Lower lobe of right lung (tissue), 2 donors: ENCODE measurements around the gene DHX8. TPM values are rescaled to one million over a fixed set of nuclear protein-coding genes. Genes with fewer than 3 reads are reported as not detected.
"Not testable (repeated sequence)": the region's sequence is repeated elsewhere in the genome, so short reads cannot be mapped to it uniquely, and the experiment has no call there.

Experiments used
- ATAC-seq, 2 donors: fragments of 200-7000 bp; cut with Tn5 transposase; one replicate each; pipeline ENCODE4 v1.9.1; 2020 to 2022; ENCODE audit warnings: mild to moderate bottlenecking in 2 of 2, moderate library complexity in 2 of 2
- DNase-seq: peaks from one replicate; pipeline ENCODE4 v3.0.0-alpha.2; 2020
- H3K27ac ChIP-seq: fragments of 200-600 bp; one replicate; pipeline ENCODE4 v1.8.0; 2022
- H3K27me3 ChIP-seq: fragments of 200-600 bp; one replicate; pipeline ENCODE4 v1.8.0; 2022; ENCODE audit warnings: low read depth
- H3K36me3 ChIP-seq: fragments of 200-600 bp; one replicate; pipeline ENCODE4 v1.8.0; 2022; ENCODE audit warnings: mild to moderate bottlenecking
- H3K4me1 ChIP-seq: fragments of 200-600 bp; one replicate; pipeline ENCODE4 v1.8.0; 2022
- H3K4me3 ChIP-seq: fragments of 200-600 bp; one replicate; pipeline ENCODE4 v1.8.0; 2022; ENCODE audit warnings: mild to moderate bottlenecking
- H3K9me3 ChIP-seq: fragments of 200-600 bp; one replicate; pipeline ENCODE4 v1.8.0; 2022
- intact Hi-C: fragments of 100-400 bp; cut with DNase I; formaldehyde crosslinking; loops from one replicate; pipeline ENCODE4 v1.11.0; 2022
- total RNA-seq: library from RNA; stranded (reverse); fragmentation: NEBNext Ultra II Directional; extraction: Animal tissue kit (Norgen Biotek cat#: 25700); gene quantifications from one replicate; pipeline ENCODE4 v1.2.1, GENCODE V29; 2021
- TF ChIP-seq, protein P1 (sequence below): fragments of 200-600 bp; IDR thresholded peaks from one replicate; pipeline ENCODE4 v1.8.0; 2022; ENCODE audit warnings: antibody characterized with exemption, mild to moderate bottlenecking
- donor health status: DM: no; HTN: yes; CAD: no; lungs with severe emphysema.

DHX8 gene
- total RNA-seq, 1 donor from 2014 or later, result 56.7 TPM

DNA sequence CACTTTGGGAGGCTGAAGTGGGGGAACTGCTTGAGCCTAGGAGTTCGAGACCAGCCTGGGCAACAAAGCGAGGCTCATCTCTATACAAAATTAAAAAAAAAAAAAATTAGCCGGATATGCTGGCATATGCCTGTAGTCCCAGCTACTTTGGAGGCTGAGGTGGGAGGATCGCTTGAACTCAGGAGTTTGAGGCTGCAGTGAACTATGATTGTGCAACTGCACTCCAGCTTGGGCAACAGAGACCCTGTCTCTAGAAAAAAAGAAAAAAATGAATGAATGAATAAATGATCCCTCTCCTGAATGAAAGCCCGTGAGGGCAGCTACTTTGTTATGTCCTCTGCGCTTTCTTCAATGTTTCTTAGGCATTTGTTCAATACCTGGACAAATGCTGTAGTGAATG, 27.7 kb upstream of the DHX8 start:
- Histone ChIP-seq H3K9me3 (no peaks in the 10 kb centered on the region), H3K4me1 (peaks cover 40% of the 10 kb centered on the region), H3K36me3 (no peaks in the 10 kb centered on the region), H3K27me3 (no peaks in the 10 kb centered on the region), H3K27ac (no peak overlapping the region), H3K4me3 (no peak overlapping the region)
- ATAC-seq (no peak), DNase-seq (no peak)
- intact Hi-C loops, result no loop called here
- TF ChIP-seq, protein P1, sequence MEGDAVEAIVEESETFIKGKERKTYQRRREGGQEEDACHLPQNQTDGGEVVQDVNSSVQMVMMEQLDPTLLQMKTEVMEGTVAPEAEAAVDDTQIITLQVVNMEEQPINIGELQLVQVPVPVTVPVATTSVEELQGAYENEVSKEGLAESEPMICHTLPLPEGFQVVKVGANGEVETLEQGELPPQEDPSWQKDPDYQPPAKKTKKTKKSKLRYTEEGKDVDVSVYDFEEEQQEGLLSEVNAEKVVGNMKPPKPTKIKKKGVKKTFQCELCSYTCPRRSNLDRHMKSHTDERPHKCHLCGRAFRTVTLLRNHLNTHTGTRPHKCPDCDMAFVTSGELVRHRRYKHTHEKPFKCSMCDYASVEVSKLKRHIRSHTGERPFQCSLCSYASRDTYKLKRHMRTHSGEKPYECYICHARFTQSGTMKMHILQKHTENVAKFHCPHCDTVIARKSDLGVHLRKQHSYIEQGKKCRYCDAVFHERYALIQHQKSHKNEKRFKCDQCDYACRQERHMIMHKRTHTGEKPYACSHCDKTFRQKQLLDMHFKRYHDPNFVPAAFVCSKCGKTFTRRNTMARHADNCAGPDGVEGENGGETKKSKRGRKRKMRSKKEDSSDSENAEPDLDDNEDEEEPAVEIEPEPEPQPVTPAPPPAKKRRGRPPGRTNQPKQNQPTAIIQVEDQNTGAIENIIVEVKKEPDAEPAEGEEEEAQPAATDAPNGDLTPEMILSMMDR, result no peak

DNA sequence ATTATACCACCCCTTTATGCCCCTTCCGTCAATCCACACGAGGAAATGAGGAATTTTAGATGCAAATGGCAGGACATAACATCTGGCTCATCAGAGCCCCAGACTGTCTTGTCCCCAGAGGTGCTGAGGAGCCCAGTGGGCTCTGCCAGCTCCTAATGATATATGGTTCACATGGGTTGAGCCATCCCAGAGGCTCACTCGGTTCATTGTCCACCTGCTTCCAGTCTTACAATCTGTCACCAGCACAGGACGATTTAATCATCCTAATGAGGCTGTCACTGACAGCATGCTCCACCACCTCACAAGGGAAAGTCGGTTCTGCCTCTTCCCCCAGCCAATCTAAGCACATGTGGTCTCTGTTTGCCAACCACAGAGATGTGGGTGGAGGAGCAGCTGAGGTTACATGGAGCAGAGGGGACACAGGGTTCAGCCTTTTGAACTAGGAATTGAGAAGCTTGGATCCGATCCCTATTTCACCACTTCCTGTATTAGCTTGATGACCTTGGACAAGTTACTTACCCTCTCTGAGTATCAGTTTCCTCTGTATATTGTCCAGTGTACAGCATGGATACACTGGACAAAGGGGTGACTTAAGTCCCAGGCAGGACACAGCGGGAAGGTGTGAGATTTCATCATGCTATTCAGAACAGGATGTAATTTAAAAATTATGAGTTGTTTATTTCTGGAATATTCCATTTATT, 27.0 kb upstream of the DHX8 start:
- intact Hi-C loops, result no loop called here
- peak overlapping the region; percentile 49 for H3K27ac ChIP-seq
- H3K27me3 ChIP-seq, result no peaks in the 10 kb centered on the region
- DNase-seq, result peak; percentile 55
- ATAC-seq, result peak; percentile 77 to 90
- no peaks in the 10 kb centered on the region for H3K36me3 ChIP-seq
- H3K9me3 ChIP-seq, result no peaks in the 10 kb centered on the region
- H3K4me1 ChIP-seq, result peaks cover 40% of the 10 kb centered on the region
- H3K4me3 ChIP-seq, result no peak overlapping the region
- TF ChIP-seq, protein P1, result no peak

- H3K36me3 ChIP-seq, result no peaks in the 10 kb centered on the region
- DNase-seq, result no peak
- no peak for ATAC-seq
- no peaks in the 10 kb centered on the region for H3K9me3 ChIP-seq
- peak overlapping the region; percentile 26 for H3K27ac ChIP-seq
- H3K4me3 ChIP-seq, result no peak overlapping the region
- peaks cover 40% of the 10 kb centered on the region for H3K4me1 ChIP-seq
- H3K27me3 ChIP-seq, result no peaks in the 10 kb centered on the region
- intact Hi-C loops, result no loop called here
- TF ChIP-seq, protein P1, result no peak
Measured at GRCh38 chr17:43457362-43457692, 26.4 kb upstream of the DHX8 start.

DNA sequence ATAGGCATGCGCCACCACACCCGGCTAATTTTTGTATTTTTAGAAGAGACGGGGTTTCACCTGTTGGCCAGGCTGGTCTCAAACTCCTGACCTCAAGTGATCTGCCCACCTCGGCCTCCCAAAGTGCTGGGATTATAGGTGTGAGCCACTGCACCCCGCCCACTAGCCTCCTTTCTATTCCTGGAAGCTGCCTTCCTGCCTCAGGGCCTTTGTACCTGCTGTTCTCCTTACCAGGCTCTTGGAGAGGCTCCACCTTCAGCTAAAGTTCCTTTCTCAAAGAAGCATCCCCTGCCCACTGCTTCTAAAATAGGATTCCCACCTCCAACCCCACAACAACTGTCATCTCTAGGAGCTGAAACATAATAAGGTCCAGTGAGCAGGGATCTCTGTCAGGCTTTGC, 23.9 kb upstream of the DHX8 start:
- peaks cover 36% of the 10 kb centered on the region for H3K4me1 ChIP-seq
- H3K36me3 ChIP-seq, H3K9me3 ChIP-seq, H3K27ac ChIP-seq, ATAC-seq, DNase-seq, H3K27me3 ChIP-seq, H3K4me3 ChIP-seq: not testable (repeated sequence)
- intact Hi-C loops, result loop anchor here (10.0 kb wide), 1 partner anchor 45 kb away; no protein-coding TSS in a partner anchor

DNA sequence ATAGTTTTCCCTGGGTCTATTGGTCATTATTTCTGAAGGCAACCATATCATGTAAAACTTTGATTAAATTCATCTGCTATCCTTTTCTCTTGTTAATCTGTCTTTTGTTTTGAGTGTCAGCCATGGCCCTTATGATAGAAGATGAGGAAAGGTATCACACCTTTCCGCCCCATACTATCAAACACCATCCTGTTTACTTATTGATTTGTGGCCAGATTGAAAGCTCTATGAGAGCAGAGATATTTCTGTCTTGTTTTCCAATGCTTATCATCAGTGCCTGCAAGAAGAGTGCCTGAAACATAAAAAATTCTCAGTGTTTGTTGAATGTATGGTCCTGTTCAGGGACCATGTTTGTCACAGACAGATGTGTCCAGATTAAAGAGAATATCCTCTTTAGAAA, 22.6 kb upstream of the DHX8 start:
- ATAC-seq (no peak), DNase-seq (no peak)
- no peak overlapping the region for H3K27ac ChIP-seq
- no peak overlapping the region for H3K4me3 ChIP-seq
- peaks cover 29% of the 10 kb centered on the region for H3K4me1 ChIP-seq
- H3K27me3 ChIP-seq, result no peaks in the 10 kb centered on the region
- intact Hi-C loops, result loop anchor here (10.0 kb wide), 1 partner anchor 46 kb away; no protein-coding TSS in a partner anchor
- no peaks in the 10 kb centered on the region for H3K9me3 ChIP-seq
- TF ChIP-seq, protein P1, result no peak
- no peaks in the 10 kb centered on the region for H3K36me3 ChIP-seq

GRCh38 chr17:43462569-43462968, 21.2 kb upstream of the DHX8 start:
- not testable (repeated sequence) for ATAC-seq, H3K27me3 ChIP-seq, H3K4me3 ChIP-seq, H3K36me3 ChIP-seq, DNase-seq, H3K9me3 ChIP-seq, H3K27ac ChIP-seq
- H3K4me1 ChIP-seq, result peaks cover 21% of the 10 kb centered on the region
- intact Hi-C loops, result loop anchor here (10.0 kb wide), 1 partner anchor 48 kb away; no protein-coding TSS in a partner anchor
